Pancreas (tissue), 10 donors: Measurements from ENCODE around the gene SORCS2. TPM values are rescaled to one million over a fixed set of nuclear protein-coding genes. Genes with fewer than 3 reads are reported as not detected.

ENCODE experiments used
- ATAC-seq, 4 donors: fragments of 200-7000 bp; cut with Tn5 transposase; one replicate each; pipeline versions ENCODE4 v1.8.0 to v1.9.1; 2020; ENCODE audit warnings: mild to moderate bottlenecking in 4 of 4, moderate library complexity in 4 of 4
- DNase-seq, 6 donors: peaks; one replicate each; pipeline ENCODE4 v3.0.0-alpha.2; 2020
- FAIRE-seq: peaks from 2 replicates; lab custom pipeline; 2012; peaks lifted over from hg19 to GRCh38; lab: Jason Lieb, UNC
- H3K27ac ChIP-seq, 4 donors: fragments of 200-600 bp; sonication (generic); 1 replicate in 3 of 4; 2 replicates in 1 of 4; pipeline versions ENCODE4 v1.5.0 to v1.8.0; 2020
- H3K27me3 ChIP-seq, 4 donors: fragments of 200-600 bp; one replicate each; pipeline ENCODE4 v1.8.0; 2021
- H3K36me3 ChIP-seq, 3 donors: fragments of 200-600 bp; sonication (generic) in 1 of 3; one replicate each; pipeline versions ENCODE4 v1.5.0 to v1.8.0; 2020 to 2021
- H3K4me1 ChIP-seq, 3 donors: fragments of 200-600 bp; one replicate each; pipeline ENCODE4 v1.8.0; 2021
- H3K4me3 ChIP-seq, 4 donors: fragments of 200-600 bp; sonication (generic) in 2 of 4; one replicate each; pipeline versions ENCODE4 v1.5.0 to v1.8.0; 2020 to 2021
- H3K9me3 ChIP-seq, 4 donors: fragments of 200-600 bp; one replicate each; pipeline ENCODE4 v1.8.0; 2021
- WGBS, 2 donors: extraction: QIAGEN DNeasy Blood & Tissue Kit; methylation state at CpG; one replicate each; pipeline ENCODE4 v1.1.7; 2013; 5-methylcytosine and 5-hydroxymethylcytosine counted together
- intact Hi-C, 3 donors: fragments of 100-400 bp; cut with DNase I; formaldehyde crosslinking; loops; one replicate each; pipeline versions ENCODE4 v1.11.1 to v1.14.2; 2022
- polyA plus RNA-seq, 2 donors: library from polyadenylated mRNA; stranded (reverse); fragments of 200-250 nt; gene quantifications; one replicate each; pipeline ENCODE4 v1.2.3, GENCODE V29; 2013
- total RNA-seq, 6 donors: library from RNA; stranded (reverse); fragmentation: NEBNext Ultra II Directional in 4 of 6; extraction: Animal tissue kit (Norgen Biotek cat#: 25700) in 4 of 6; gene quantifications; one replicate each; pipeline versions ENCODE4 v1.2.1 to v1.2.4, GENCODE V29; 2021 to 2023
- TF ChIP-seq, protein P1 (sequence below), 4 donors: fragments of 200-600 bp; sonication (generic) in 3 of 4; IDR thresholded peaks; one replicate each; pipeline versions ENCODE4 v1.5.0 to v1.8.0; 2021; ENCODE audit warnings: antibody characterized with exemption in 4 of 4
- donor health status: healthy with polysubstance abuse.
- donor health status: DM: no; HTN: no; CAD: no; lungs with moderate emphysema.
- donor health status: DM: no; HTN: no; CAD: no.
- donor health status: control.
- donor health status: control.
- donor health status: Bipolar disorder and iron deficiency.
- donor health status: DM: yes; HTN: yes; CAD: no.
- donor health status: DM: no; HTN: no; CAD: no.
- donor health status: DM: no; HTN: no; CAD: no.
- donor health status: DM: yes; HTN: yes; CAD: no.

SORCS2 gene
- total and polyA plus RNA-seq, 8 donors, result 0.14 to 1.7 (median 0.42) TPM

DNA sequence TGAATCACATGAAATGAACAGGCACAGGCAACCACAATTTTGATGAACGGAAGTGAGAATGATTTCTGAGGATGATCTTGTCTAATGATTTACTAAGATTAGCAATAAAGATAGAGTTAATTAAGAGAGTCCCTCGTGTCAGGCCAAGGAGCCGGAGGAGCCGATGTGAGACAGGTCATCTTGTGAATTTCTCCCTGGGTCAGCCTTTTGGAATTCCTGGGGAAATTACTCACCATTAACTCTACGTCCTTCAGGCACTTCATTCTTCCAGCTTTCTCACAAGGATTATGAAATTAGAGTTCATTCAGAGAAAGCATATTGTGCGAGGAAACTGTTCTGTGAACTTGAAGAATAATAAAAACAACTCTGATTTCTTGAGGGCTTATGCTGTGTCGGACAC is 155.6 kb downstream of the SORCS2 start:
- 62 to 63% methylated on average over 7 of the region's 7 CpGs for WGBS, 2 donors

DNA sequence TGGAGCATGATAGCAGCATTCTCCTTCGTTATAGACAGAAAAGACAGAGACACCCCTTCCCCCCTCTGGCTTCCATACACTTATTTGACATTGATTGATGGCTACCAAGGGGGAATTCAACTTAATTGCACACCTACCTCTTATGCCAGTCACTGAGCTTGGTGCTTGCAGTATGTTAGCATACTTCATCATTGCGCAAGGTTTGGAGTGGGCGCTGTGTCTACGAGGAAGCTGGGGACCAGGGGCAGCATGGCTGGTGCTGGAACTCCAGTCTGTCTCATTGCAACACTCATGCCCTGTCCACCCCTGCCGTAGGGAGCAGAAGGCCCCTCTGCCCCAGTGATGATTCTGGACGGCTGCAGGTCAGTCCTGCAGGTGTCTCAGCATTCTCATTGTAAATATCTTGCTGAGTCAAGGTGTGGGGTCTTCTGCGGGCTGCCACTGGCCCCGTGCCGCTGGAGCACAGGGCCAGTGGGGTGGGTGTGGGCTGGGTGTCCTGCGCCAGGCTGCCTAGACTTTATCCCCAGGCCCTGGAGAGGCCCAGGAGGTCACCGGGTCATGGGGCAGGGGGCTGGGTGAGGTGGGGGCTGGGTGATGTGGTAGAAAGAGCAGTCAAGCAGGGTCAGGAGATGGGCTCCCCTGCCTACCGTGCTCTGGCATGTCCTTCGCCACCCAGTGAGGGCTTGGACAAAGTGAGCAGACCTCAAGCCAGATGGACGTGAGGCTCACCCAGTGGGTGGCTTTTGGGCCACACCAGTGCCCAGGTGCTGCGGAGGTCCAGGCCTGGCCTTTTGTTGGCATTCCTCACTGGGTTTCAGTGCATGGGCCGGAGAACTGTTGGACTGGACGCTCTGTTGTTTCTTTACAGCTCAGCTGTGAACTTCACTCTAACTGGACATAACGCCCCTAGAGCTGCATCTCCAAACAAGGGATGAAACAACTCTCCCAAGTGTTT is 156.9 kb downstream of the SORCS2 start:
- TF ChIP-seq, protein P1, sequence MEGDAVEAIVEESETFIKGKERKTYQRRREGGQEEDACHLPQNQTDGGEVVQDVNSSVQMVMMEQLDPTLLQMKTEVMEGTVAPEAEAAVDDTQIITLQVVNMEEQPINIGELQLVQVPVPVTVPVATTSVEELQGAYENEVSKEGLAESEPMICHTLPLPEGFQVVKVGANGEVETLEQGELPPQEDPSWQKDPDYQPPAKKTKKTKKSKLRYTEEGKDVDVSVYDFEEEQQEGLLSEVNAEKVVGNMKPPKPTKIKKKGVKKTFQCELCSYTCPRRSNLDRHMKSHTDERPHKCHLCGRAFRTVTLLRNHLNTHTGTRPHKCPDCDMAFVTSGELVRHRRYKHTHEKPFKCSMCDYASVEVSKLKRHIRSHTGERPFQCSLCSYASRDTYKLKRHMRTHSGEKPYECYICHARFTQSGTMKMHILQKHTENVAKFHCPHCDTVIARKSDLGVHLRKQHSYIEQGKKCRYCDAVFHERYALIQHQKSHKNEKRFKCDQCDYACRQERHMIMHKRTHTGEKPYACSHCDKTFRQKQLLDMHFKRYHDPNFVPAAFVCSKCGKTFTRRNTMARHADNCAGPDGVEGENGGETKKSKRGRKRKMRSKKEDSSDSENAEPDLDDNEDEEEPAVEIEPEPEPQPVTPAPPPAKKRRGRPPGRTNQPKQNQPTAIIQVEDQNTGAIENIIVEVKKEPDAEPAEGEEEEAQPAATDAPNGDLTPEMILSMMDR (IDR thresholded peaks at IDR 0.05), result no peak
- Histone ChIP-seq H3K27ac (no peak overlapping the region), H3K4me3 (no peak overlapping the region), H3K36me3 (no peaks in the 10 kb centered on the region), H3K4me1 (no peaks in the 10 kb centered on the region), H3K27me3 (peaks cover 0 to 6% (median 0%) of the 10 kb centered on the region in 4 donors), H3K9me3 (no peaks in the 10 kb centered on the region)
- DNase-seq (peak in 1 of 6 donors; percentile 26), FAIRE-seq (no peak), ATAC-seq (no peak)
- 71 to 73% methylated on average over 18 of the region's 18 CpGs for whole genome bisulfite sequencing, 2 donors
- intact Hi-C loops, result no loop called here

More for the DNA sequence above, 155.6 kb downstream of the SORCS2 start:
- ATAC-seq (no peak), DNase-seq (no peak), FAIRE-seq (no peak)
- Histone ChIP-seq H3K27me3 (peaks cover 0 to 6% (median 0%) of the 10 kb centered on the region in 4 donors), H3K4me3 (no peak overlapping the region), H3K4me1 (no peaks in the 10 kb centered on the region), H3K9me3 (no peaks in the 10 kb centered on the region), H3K27ac (no peak overlapping the region), H3K36me3 (no peaks in the 10 kb centered on the region)
- TF ChIP-seq, protein P1 (IDR thresholded peaks at IDR 0.05), result no peak
- intact Hi-C loops, result no loop called here

DNA sequence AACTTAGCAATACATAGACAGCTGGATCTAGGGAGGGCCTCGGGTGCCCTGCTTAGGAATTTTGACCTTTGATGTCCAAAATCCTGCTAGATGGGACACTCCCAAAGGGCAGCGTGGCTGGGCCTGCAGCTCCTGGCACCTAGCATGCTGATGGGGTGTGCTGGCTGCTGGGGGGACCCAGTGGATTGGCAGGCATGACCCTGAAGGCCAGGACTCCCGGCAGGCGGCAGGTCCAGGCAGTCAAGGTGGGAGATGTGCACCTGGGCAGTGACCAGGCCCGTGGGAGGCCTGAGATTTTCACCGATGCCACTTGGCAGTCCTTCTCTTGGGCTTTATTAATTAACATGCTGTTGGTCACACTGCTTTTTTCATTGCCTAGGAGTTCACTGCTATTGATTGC is 158.1 kb downstream of the SORCS2 start:
- TF ChIP-seq, protein P1 (IDR thresholded peaks at IDR 0.05), result no peak
- Histone ChIP-seq H3K9me3 (no peaks in the 10 kb centered on the region), H3K36me3 (no peaks in the 10 kb centered on the region), H3K27ac (no peak overlapping the region), H3K27me3 (peaks cover 0 to 6% (median 0%) of the 10 kb centered on the region in 4 donors), H3K4me3 (no peak overlapping the region), H3K4me1 (no peaks in the 10 kb centered on the region)
- DNase-seq (peak in 1 of 6 donors; percentile 33), ATAC-seq (no peak), FAIRE-seq (no peak)
- WGBS, 2 donors, result 59 to 72% methylated on average over 6 of the region's 6 CpGs
- intact Hi-C loops, result no loop called here

DNA sequence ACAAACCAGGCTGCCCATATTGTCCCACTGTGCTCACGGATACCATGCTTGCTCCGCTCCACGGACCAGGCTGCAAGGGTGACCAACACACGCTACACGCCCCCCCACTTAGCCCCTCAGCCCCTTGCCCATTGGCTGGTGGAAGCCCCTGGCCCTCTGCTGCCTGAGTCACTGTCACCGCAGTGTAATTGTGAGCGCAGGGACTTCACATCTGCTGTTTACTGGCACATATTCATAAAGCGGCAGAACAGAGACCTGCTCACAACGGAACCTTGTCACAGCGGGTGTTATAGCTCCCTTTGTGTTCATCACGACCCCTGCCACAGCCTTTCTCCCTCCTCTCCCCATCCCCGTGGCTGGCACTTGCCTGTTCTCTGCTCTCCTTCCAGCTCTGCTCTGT is 158.7 kb downstream of the SORCS2 start:
- intact Hi-C loops, result no loop called here
- 57 to 66% methylated on average over 10 to 12 of the region's 12 CpGs for WGBS, 2 donors

More for the DNA sequence above, 158.7 kb downstream of the SORCS2 start:
- H3K27ac ChIP-seq, result no peak overlapping the region
- H3K4me3 ChIP-seq, result no peak overlapping the region
- peaks cover 0 to 6% (median 0%) of the 10 kb centered on the region in 4 donors for H3K27me3 ChIP-seq
- no peaks in the 10 kb centered on the region for H3K36me3 ChIP-seq
- H3K4me1 ChIP-seq, result no peaks in the 10 kb centered on the region
- DNase-seq, result no peak
- TF ChIP-seq, protein P1 (IDR thresholded peaks at IDR 0.05), result no peak
- FAIRE-seq, result no peak
- no peak for ATAC-seq
- no peaks in the 10 kb centered on the region for H3K9me3 ChIP-seq
